ENCODE results near the gene HMGCS2.

Gene HMGCS2

GRCh38 chr1:119768778-119769177 is at the start of gene HMGCS2:
Gene HMGCS2, minus strand, starts transcription at chr1:119768905. Its CDS starts 61 bp downstream, at chr1:119768844.
- no peak for DNase-seq (ENCODE audit: low spot score)

DNA sequence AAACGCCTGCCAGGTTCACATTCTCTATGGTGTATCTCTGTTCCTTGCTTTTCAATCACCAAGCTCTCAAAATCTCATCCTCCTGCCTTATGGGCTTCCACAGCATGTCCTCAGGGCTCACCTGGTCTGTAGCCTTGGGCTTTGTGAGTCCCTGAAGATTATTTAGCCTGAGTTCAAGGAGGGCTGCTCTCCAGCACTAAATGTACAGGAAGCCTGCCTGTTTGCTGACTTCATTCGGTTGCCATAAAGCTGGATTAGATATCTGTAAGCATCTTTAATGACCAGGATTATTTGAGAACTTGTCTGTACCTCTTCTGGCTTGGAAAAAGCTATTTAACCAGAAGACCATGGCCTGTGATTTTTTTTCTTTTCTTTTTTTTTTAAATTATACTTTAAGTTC is 49.5 kb upstream of the HMGCS2 start:
- DNase-seq (ENCODE audit: low spot score), result no peak

- no peak for DNase-seq (ENCODE audit: low spot score)
Measured at GRCh38 chr1:119816407-119816806, 47.7 kb upstream of the HMGCS2 start.

- DNase-seq (ENCODE audit: low spot score), result no peak
Measured at GRCh38 chr1:119815928-119816327, 47.2 kb upstream of the HMGCS2 start.

- DNase-seq (ENCODE audit: low spot score), result no peak
Measured at GRCh38 chr1:119815361-119815760, 46.7 kb upstream of the HMGCS2 start.

GRCh38 chr1:119814288-119814687 is 45.6 kb upstream of the HMGCS2 start:
- no peak for DNase-seq (ENCODE audit: low spot score)

- no peak for DNase-seq (ENCODE audit: low spot score)
Measured at GRCh38 chr1:119811985-119812557, 43.4 kb upstream of the HMGCS2 start.

DNA sequence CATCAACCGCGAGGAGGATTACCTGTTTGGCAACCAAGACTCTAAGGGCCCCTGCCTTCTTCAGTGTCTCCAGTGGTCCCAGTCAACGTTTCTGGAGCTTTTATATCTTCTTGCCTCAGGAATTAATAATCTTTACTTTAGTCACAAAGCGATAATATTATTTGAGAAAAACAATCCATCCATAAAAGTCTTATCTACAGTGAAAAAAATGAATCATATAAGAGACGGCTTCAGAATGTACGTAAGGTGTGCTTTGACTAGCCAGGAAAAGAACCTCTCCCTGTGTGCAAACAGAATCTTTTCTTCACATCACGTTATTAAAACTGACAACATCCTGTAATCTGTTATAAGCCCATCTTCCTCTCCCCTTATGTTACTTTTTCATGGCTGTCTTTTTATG is 42.7 kb upstream of the HMGCS2 start, which contains the start of gene REG4:
REG4 (minus strand) TSS at position 74 of the 400 bp plus-strand sequence. CDS start 2,691 bp downstream, outside the sequence.
- DNase-seq (ENCODE audit: low spot score), result no peak

DNA sequence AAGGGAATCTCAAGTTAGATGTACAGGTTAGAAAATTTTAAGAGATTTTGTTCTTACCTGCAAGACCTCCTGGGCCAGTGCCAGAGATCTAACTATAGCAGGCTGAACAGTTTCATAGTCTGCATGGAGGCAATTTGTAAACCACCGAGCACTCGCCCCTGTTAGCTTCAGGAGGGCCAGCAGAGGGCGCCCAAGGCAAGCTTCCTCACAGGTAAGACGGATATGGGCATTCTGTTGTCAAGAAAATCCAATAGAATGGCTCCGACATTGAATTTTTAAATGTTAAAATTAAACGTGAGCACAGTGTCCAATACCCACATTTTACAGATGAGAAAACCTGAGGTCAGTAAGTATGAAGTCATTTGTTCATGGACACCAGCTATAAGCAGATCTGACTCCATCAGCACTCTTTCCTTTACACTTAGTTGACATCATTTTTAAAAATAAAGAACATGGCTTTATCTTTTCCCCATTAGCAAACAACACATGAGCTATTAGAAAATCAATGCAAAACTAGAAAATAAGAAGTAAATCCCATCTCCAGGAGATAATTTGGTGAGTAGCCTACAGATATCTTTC is 40.4 kb upstream of the HMGCS2 start:
- DNase-seq (ENCODE audit: low spot score), result peak; percentile 55

DNA sequence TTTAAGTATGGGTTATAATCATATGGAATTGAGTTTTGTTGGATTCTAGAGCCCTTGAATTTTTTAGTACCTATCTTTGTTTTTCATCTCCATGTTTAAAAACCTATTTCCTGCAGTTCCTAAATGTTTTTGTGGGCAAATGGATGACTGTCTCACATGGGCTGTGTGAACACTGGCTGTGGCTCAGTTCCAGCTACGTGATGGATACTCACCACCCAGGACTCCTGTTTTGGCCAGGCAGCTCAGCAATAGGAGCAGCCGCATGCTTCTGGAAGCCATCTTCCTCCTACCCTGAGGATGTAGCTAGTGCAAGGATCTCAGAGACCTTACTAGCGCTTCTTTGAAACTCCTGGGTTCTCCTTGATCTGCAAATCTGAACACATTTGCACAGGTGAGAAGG is 39.8 kb upstream of the HMGCS2 start:
- DNase-seq (ENCODE audit: low spot score), result no peak

GRCh38 chr1:119806489-119806888 is 37.8 kb upstream of the HMGCS2 start:
- DNase-seq (ENCODE audit: low spot score), result no peak

GRCh38 chr1:119805746-119806145 is 37.0 kb upstream of the HMGCS2 start:
- no peak for DNase-seq (ENCODE audit: low spot score)

- DNase-seq (ENCODE audit: low spot score), result no peak
Measured at GRCh38 chr1:119805247-119805646, 36.5 kb upstream of the HMGCS2 start.

DNA sequence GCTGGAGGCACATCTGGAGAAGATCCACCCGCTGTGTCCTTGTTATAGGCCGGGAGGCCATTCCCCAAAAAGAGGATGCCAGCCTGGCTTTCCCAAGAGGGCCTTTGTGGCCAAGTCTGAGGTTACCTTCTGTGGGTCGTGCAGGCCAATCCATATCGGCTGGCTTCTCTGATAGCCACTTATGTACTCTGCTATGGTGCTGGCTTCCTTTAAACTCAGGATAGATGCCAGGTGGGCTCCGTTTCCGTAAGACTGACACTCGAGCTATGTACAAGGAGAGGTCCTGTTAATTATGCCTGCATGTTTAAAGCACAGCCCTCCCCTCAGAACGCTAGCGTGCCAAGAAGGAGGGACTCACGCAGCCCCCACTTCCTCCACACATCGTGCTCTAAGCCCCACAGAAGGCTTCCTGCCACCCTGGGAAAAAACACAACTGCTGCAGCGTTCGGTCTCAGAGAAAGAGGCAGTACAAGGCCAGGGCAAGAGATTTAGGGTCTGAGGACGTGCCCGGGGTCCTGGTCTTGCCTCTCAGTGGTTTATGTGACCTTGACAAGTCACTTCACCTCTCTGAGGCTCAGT is 31.0 kb upstream of the HMGCS2 start:
- no peak for DNase-seq (ENCODE audit: low spot score)

- DNase-seq (ENCODE audit: low spot score), result no peak
Measured at GRCh38 chr1:119799003-119799402, 30.3 kb upstream of the HMGCS2 start.

DNA sequence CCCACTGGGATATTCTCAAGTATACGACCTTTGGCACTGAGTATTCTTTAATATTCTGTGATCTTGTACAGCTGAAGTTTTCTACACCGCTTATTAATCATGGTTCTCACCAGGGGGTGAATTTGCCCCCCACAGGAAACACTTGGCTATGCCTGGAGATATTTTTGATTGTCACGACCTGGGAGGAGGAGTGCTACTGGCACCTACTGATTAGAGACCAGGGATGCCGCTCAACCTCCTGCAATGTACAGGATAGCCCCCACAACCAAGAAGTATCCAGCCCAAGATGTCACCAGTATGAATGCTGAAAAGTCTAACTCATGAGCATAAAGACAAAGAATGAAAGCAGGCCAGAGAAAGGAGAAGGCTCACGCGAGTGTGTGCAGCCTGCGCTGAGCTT is 28.9 kb upstream of the HMGCS2 start:
- no peak for DNase-seq (ENCODE audit: low spot score)

- no peak for DNase-seq (ENCODE audit: low spot score)
Measured at GRCh38 chr1:119797162-119797561, 28.5 kb upstream of the HMGCS2 start.

DNA sequence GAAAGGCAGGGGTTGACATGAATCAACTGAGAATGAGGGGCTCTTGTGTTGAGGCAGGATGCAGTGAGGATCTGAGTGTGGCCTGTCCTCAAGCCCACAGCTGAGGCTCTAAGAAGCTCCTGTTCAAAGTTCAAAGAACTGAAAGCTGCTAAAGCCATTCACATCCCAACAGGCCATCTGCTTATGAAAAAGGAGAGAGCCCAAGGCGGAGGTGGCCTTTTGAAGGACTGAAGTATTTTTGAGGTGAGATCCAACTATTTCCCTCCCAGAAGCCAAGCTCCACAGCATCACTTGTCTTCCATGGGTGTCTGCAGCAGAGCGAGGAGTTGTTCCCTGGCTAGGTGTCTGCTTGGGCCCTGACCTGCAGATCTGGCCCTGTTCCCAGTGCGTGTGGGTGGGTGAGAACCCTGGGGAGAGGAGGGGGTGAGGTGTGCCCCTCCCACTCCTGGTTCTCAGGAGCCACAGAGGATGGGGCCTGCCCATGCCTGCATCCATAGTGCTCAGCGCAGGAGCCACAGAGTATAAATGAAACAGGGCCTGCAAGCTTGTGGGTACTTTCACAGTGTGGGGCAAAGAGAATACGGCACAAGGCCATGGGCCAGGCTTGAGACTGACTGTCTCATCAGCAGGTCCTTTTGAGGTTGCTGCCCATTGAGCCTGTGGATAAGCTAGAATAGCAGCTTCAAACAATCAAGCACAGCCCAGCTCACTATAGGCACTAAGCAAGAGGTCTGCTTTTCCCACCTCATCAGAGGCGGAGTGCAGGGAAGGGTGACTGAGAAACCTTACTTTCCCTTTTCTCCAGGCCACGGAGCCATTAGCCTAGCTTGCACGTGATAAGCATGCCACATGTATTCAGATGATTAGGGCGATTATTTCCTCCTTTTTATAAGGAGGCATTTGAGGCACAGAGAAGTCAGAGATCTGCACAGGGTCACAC is 26.8 kb upstream of the HMGCS2 start:
- no peak for DNase-seq (ENCODE audit: low spot score)

- DNase-seq (ENCODE audit: low spot score), result no peak
Measured at GRCh38 chr1:119794876-119795240, 26.2 kb upstream of the HMGCS2 start.

- DNase-seq (ENCODE audit: low spot score), result no peak
Measured at GRCh38 chr1:119794230-119794875, 25.6 kb upstream of the HMGCS2 start.

- DNase-seq (ENCODE audit: low spot score), result no peak
Measured at GRCh38 chr1:119791377-119791776, 22.7 kb upstream of the HMGCS2 start.

Data from putamen (tissue), 1 donor.